Heart right ventricle (tissue), 16 donors: ENCODE measurements around the gene RPE65. TPM values are rescaled to one million over a fixed set of nuclear protein-coding genes. Genes with fewer than 3 reads are reported as not detected.

Source experiments
- ATAC-seq, 8 donors: fragments of 200-7000 bp; cut with Tn5 transposase; one replicate each; pipeline ENCODE4 v1.9.1; 2020; ENCODE audit warnings: mild to moderate bottlenecking in 8 of 8, moderate library complexity in 8 of 8, moderate number of reproducible peaks in 1 of 8
- DNase-seq, 2 donors: peaks; one replicate each; pipeline ENCODE4 v3.0.0-alpha.2; 2020
- H3K27ac ChIP-seq, 10 donors: fragments of 200-600 bp; sonication (generic) in 2 of 10; one replicate each; pipeline versions ENCODE4 v1.5.0 to v1.8.0; 2020 to 2022; ENCODE audit warnings: mild to moderate bottlenecking in 3 of 10
- H3K27me3 ChIP-seq, 7 donors: fragments of 200-600 bp; one replicate each; pipeline ENCODE4 v1.8.0; 2021 to 2022; ENCODE audit warnings: mild to moderate bottlenecking in 2 of 7
- H3K36me3 ChIP-seq, 9 donors: fragments of 200-600 bp; sonication (generic) in 1 of 9; one replicate each; pipeline versions ENCODE4 v1.5.0 to v1.8.0; 2020 to 2022; ENCODE audit warnings: mild to moderate bottlenecking in 2 of 9
- H3K4me1 ChIP-seq, 9 donors: fragments of 200-600 bp; sonication (generic) in 1 of 9; one replicate each; pipeline versions ENCODE4 v1.5.0 to v1.8.0; 2020 to 2022; ENCODE audit warnings: mild to moderate bottlenecking in 4 of 9
- H3K4me3 ChIP-seq, 10 donors: fragments of 200-600 bp; sonication (generic) in 2 of 10; one replicate each; pipeline versions ENCODE4 v1.5.0 to v1.8.0; 2020 to 2022; ENCODE audit warnings: mild to moderate bottlenecking in 7 of 10, moderate library complexity in 2 of 10
- H3K9me3 ChIP-seq, 11 donors: fragments of 200-600 bp in 10 of 11; sonication (generic) in 2 of 11; one replicate each; pipeline versions ENCODE4 v1.5.0 to v1.8.0; 2013 to 2022; ENCODE audit warnings: mild to moderate bottlenecking in 2 of 11, control low read depth in 1 of 11, moderate library complexity in 1 of 11
- CTCF ChIP-seq, 9 donors: fragments of 200-600 bp; sonication (generic) in 2 of 9; IDR thresholded peaks; one replicate each; pipeline versions ENCODE4 v1.5.0 to v1.8.0; 2021 to 2022; ENCODE audit warnings: antibody characterized with exemption in 9 of 9, mild to moderate bottlenecking in 5 of 9, moderate library complexity in 1 of 9
- WGBS, 2 donors: extraction: QIAGEN DNeasy Blood & Tissue Kit; methylation state at CpG; one replicate each; pipeline ENCODE4 v1.1.7; 2013; ENCODE audit warnings: inconsistent platforms in 1 of 2; 5-methylcytosine and 5-hydroxymethylcytosine counted together
- intact Hi-C, 10 donors: fragments of 100-400 bp; cut with DNase I; formaldehyde crosslinking; loops; one replicate each; pipeline versions ENCODE4 v1.11.1 to v1.14.2; 2022
- polyA plus RNA-seq, 2 donors: library from polyadenylated mRNA; stranded (reverse); fragments of 200-250 nt; gene quantifications; one replicate each; pipeline ENCODE4 v1.2.3, GENCODE V29; 2013
- total RNA-seq, 10 donors: library from RNA; stranded (reverse); fragmentation: NEBNext Ultra II Directional in 3 of 10; extraction: Animal tissue kit (Norgen Biotek cat#: 25700) in 3 of 10; gene quantifications; one replicate each; pipeline versions ENCODE4 v1.2.1 to v1.2.4, GENCODE V29; 2021 to 2023
- donor health status: Arrhythmogenic right ventricular cardiomyopathy.
- donor health status: ischemic (EF 13 %, LVEDD 7.1; RV severe dilation, severe dysfunction).
- donor health status: healthy with polysubstance abuse.
- donor health status: DM: no; HTN: yes; CAD: no.
- donor health status: DM: no; HTN: no; CAD: no.
- donor health status: ischemic (EF 25% LVEDD 6.9; RV normal size, moderate dysfunction).
- donor health status: ischemic (EF 25% LVEDD 5.7; RV mildly dilated, moderate dysfunction).
- donor health status: healthy.
- donor health status: DM: yes; HTN: yes; CAD: no.
- donor health status: Ischemic cardiomyopathy.
- donor health status: ischemic (EF 35%, LVEDD 5.7; RV mildly dilated, moderate dysfunction).
- donor health status: nonischemic (EF 11% LVEDD 7.7; RV severe dilation, severe dysfunction).
- donor health status: DM: yes; HTN: yes; CAD: no.
- donor health status: PGD.
- donor health status: ischemic (EF 29% LVEDD 5.4; RV normal size, mild dysfunction).
- donor health status: nonischemic (EF 23%, LVEDD 6.1; RV moderate dilation, normal function).

RPE65 gene
- total and polyA plus RNA-seq, 12 donors: 0.01 to 0.09 TPM; not detected in 10

DNA sequence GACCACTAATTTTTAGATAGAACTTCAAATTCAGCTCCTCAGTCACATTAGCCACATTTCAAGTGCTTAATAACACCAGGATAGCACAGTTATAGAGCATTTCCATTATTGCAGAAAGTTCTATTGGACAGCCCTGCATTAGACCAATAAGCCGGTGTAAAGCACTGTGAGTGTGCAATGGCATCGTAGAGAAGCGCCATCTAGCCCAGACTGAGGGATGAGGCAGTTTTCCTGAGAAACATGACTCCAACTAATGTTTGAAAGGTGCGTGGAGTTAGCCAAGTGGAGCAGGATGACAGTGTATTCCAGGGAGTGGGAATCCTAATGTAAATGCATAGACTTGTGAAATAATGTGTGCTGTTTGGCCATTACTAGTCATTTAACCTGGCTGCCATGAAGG, 7.7 kb downstream of the RPE65 start:
- 80 to 88% methylated on average over 4 of the region's 4 CpGs for WGBS, 2 donors
- TF ChIP-seq CTCF (IDR thresholded peaks at IDR 0.05): no peak
- ATAC-seq: no peak
- Histone ChIP-seq H3K9me3 (no peaks in the 10 kb centered on the region), H3K27me3 (peaks cover 0 to 2% (median 0%) of the 10 kb centered on the region in 7 donors), H3K4me1 (no peaks in the 10 kb centered on the region), H3K4me3 (no peak overlapping the region), H3K36me3 (no peaks in the 10 kb centered on the region), H3K27ac (no peak overlapping the region)
- intact Hi-C loops: loop anchor here in 7 of 10 donors (2.0 to 10.0 kb wide), 4 partner anchors 77 to 330 kb away; no protein-coding TSS in a partner anchor
- DNase-seq: no peak

- Histone ChIP-seq H3K9me3 (no peaks in the 10 kb centered on the region), H3K27ac (no peak overlapping the region), H3K36me3 (no peaks in the 10 kb centered on the region), H3K4me3 (no peak overlapping the region), H3K4me1 (no peaks in the 10 kb centered on the region), H3K27me3 (peaks cover 0 to 5% (median 0%) of the 10 kb centered on the region in 7 donors)
- 73 to 78% methylated on average over 3 of the region's 3 CpGs for WGBS, 2 donors
- no peak for DNase-seq
- no peak for TF ChIP-seq CTCF (IDR thresholded peaks at IDR 0.05)
- ATAC-seq: no peak
- intact Hi-C loops: no loop called here
Measured at GRCh38 chr1:68438310-68438709, 11.4 kb downstream of the RPE65 start.

DNA sequence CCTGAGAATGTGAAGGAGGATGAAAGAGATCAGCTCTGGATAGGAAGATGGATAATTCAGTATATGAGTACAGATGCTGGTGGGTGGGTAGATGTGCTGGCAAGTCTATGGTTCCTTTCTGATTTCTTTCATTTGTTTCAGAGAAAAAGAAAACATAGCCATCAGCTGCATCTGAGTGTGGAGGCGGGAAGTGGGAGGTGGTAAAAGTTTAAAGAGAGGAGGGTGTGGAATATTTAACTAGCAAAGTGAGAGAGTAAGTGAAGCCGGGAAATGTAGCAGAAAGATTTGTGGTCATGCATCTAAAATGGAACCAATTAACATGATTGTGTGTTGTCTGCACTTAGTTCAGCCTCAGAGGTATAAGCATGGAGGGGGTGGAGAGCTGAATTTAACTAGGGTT, 16.4 kb downstream of the RPE65 start:
- WGBS, 2 donors: 81 to 87% methylated on average over 2 of the region's 2 CpGs
- peaks cover 0 to 13% (median 0%) of the 10 kb centered on the region in 9 donors for H3K4me1 ChIP-seq
- H3K27ac ChIP-seq: no peak overlapping the region
- no peak overlapping the region for H3K4me3 ChIP-seq
- H3K9me3 ChIP-seq: no peaks in the 10 kb centered on the region
- TF ChIP-seq CTCF (IDR thresholded peaks at IDR 0.05): no peak
- ATAC-seq: no peak
- peaks cover 0 to 5% (median 0%) of the 10 kb centered on the region in 7 donors for H3K27me3 ChIP-seq
- no peaks in the 10 kb centered on the region for H3K36me3 ChIP-seq
- DNase-seq: no peak
- intact Hi-C loops: no loop called here

DNA sequence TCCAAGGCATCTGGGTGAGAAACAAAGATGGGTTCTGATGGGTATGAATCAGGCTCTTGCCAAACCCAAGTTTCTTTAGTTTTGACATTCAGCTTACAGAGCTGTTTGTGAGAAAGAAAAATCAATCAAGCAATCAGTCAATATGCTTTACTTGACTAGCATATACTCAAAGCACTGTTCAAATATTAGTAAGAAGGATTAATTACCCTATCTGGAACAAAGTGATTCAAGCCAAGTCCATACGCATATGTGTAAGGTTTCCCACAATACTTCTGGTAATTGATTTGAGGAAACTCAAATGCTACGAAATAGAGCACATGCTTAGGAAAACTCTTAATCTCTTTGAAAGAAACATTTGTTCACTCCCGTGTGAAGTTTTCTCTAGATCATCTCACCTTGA, 18.7 kb downstream of the RPE65 start:
- no peaks in the 10 kb centered on the region for H3K9me3 ChIP-seq
- DNase-seq (no peak), ATAC-seq (no peak)
- 68 to 75% methylated on average over 3 of the region's 3 CpGs for WGBS, 2 donors
- no peak overlapping the region for H3K27ac ChIP-seq
- no peaks in the 10 kb centered on the region for H3K27me3 ChIP-seq
- H3K4me1 ChIP-seq: peaks cover 0 to 13% (median 0%) of the 10 kb centered on the region in 9 donors
- no peaks in the 10 kb centered on the region for H3K36me3 ChIP-seq
- intact Hi-C loops: no loop called here
- no peak overlapping the region for H3K4me3 ChIP-seq
- no peak for TF ChIP-seq CTCF (IDR thresholded peaks at IDR 0.05)
